Fibroblast of skin of right biceps (primary cell): ENCODE measurements around the gene TNFRSF13B.
"Not testable (repeated sequence)": the region's sequence is repeated elsewhere in the genome, so short reads cannot be mapped to it uniquely, and the experiment has no call there.

Experiments used
- DNase-seq: peaks from one replicate; pipeline ENCODE4 v3.0.0-alpha.2; 2013

Gene TNFRSF13B

GRCh38 chr17:16924696-16925440 lies 47.0 kb downstream of the TNFRSF13B start:
- DNase-seq: no peak

DNA sequence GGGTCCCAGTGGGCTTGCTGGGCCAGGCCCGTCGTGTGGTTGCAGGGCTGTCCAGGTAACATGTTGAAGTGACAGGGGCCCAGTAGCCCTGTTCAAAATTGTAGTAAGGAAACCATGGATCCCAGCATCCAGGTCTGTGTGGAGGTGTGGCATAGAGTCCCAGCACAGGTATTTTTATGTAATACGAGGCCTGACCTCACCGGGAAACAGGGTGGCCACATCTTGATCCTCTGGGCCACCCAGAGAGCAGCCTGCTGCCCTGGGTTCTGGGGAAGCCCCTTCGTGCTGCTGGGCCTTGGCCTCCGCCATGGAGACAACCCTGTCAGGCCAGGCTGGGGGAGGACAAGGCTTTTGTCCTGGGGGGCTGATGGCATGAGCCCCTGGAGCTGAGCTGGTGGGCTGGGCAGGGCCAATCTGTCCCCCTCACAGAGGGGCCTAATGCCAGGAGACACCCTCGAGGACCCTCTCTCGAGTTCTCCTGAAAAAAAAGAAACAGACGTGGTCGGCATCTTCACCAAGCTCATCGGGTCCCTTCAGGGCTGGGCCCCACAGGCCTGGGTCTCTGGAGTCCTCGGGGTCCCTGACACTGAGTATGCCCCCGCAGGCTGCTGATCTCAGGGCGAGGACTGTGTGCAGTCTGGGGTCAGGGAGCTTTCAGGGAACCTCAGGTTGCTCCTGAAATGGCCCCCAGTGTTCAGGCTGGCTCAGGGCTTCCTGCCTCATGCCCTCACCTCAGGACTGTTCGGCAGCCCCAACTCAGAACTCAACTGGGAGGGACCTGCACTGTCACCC lies 47.8 kb downstream of the TNFRSF13B start:
- DNase-seq: no peak

DNA sequence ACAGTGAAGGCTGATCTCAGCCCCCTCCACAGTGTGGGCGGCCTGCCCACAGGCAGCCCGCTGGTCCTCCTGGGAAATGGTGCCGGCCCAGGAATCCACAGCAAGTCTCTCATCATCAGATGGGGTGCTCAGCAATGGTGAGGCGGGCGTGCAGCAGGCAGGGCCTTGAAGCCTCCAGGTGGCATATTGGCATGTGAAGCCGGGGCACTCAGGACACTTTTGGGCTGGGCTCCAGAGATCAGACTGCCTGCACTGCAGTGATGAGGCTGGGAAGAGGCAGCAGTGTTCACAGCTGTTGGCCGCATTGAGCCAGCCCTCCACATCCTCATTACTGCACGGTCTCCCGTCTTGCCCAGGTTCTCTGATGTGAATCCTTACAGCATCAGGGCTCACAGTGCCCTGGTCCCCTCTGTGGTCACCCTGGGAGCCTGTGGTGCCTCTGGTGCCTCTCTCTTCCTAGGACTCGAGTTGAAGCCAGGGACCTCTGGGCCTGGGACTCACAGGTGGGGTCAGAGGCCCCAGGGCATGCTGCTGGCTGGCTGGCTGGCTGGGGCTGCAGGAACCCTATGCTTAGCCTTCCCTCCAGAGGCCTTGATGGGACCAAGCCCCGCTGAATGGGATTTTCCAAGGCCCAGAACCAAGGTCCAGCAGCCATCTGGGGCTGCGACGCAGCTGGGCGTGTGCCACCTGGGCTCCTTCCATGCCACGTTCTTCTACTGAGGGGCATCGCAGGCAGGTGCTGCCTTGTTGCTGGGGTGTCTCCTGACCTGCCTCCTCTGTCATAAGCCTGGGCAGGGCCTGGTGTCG lies 48.6 kb downstream of the TNFRSF13B start:
- DNase-seq: no peak

DNA sequence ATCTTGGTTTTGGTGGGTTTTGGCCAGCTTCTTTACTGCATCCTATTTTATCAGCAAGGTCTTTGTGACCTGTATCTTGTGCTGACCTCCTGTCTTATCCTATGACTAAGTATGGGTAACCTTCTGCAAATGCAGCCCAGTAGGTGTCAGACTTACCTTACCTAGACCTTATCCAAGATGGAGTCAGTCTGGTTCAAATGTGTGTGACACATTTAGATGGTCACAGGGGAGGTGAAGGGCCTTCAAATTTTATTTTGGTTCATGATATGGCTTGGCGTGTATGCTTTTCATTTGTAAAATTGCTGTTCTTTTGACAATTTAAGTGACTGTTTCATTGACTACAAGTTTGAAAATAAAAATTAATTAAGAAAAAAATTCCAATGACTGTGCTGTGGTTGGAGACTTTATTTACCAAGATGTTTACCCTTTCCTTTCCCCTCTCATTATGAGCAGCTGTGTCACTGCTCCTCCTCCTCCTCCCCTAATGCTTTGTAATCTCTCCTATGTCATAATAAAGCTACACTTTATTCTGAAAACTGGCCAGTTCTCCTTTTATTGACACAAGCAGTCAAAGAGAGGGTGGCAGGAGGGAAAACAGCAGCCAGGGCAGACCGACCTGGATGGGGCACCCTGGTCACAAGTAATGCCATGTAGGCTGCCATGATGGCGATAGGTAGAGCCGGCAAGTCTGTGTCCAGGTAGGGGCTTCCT lies 49.4 kb downstream of the TNFRSF13B start:
- DNase-seq: no peak

GRCh38 chr17:16921451-16921850 lies 50.5 kb downstream of the TNFRSF13B start:
- not testable (repeated sequence) for DNase-seq

DNA sequence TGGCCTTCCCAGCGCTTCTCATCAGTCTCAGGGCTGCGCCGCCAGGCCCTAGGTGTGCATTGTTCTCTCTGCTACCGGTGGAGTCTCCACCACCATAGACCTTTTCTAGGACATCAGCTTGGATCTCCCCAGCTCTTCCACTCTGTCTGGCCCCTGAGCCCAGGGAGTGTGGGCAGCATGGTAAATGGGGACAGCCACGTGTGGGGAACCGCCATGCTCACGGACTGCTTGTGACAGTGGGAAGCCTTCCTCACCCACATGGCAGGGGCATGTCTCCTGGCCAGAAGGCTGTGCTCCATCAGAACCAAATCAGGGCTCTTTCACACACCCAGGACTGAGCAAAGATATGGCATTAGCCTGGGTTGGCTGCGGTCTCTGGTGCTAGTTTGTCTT lies 51.3 kb downstream of the TNFRSF13B start:
- DNase-seq: no peak

DNA sequence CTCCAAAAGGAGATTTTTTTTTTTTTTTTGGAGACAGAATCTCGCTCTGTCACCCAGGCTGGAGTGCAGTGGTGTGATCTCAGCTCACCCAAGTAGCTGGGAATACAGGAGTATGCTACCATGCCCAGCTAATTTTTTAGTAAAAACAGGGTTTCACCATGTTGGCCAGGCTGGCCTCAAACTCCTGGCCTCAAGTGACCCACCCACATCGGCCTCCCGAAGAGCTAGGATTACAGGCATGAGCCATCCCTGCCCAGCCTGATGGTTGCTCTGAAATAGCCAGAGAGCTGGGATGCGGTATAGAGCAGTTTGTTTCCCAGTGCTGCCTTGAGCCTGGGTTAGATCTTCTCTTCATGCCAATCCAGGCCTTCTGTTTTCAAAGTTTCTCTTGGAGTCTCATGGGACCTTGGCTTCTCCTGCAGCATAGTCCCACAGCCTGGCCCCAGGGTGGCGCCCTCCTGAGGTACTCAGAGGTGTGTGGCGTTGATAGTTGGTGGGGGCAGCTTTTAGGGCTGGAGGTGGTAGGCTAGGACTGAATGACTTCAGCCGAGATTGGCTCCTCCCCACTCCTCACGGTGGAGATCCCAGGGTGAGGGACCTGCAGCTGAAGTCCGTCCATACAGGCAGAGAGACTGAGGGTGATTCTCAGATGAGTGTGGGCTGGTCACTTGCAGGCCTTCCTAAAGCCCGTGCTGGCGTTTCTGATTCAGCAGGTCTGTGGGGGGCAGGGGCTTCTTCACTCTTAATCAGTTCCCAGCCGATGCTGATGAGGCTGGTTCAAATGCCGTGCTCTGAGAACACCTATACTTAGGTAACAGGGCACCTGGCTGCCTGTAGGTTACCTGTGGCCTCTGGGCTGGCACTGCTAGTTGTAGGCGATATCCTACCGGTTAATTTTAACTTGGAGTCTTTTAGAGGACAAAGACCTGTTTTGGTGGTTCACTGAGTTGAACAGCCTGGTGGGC lies 52.0 kb downstream of the TNFRSF13B start:
- no peak for DNase-seq

DNA sequence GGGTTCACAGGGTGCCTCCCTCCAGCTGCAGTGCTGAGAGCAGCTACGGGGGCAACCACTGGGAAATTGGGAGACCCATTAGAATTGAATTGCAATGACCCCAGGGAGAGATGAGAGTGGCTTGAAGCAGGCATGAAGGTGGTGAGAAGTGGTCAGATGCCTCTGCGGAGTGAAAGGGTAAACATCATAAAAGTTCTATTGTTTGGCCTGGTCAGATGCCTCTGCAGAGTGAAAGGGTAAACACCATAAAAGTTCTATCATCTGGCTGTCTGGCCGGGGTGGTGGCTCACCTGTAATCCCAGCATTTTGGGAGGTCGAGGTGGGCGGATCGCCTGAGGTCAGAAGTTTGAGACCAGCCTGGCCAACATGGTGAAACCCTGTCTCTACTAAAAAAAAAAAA lies 53.5 kb downstream of the TNFRSF13B start:
- DNase-seq: no peak

DNA sequence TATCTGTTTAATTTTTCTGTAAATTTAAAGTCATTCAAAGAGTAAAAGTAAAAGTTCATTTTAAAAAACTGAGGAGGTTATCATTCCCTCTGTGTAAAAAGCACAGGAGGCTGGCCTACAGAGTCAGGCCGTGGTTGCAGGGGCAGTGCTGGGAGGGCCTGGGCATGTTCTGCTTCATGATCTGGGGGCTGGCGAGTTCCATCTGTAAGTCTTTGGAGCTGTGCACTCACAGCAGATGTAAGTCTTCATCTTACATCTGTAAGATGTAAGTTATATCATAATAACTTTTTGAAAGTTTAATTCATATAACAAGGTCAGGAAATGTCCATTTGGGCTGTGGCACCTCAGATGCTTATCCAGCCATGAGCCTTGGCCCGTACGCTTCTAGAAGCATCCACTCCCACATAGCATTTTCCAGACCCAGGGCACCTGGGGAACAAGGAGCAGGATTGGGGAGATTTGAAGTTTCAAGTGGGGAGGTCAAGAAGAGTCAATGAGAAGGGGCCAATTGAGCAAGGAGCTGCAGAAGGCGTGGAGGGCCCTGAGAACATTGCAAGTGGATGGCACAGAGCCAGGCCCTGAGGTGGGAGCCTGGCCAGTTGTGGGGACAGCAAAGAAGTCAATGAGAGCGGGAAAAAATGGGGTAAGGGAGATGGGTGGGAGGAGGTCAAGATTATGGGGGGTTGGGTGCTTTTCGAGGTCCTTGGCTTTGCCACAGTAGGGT lies 54.1 kb downstream of the TNFRSF13B start:
- DNase-seq: no peak

DNA sequence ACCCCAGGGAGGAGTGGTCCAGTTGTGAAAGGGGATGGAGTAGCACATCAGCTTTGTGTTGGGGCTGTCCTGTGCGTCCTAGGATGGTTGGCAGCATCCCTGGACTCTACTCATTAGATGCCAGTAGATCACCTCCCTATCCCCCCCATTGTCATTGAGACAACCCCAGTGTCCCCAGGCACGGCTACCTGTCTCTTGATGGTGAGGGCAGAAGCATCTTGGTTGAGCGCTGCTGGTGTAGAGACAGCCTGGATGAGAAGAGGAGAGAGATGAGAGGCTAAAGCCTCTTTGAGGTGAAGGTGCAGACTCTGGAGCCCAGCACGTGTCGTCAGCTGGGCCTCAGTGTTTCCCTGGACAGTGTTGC lies 55.4 kb downstream of the TNFRSF13B start:
- DNase-seq: no peak

DNA sequence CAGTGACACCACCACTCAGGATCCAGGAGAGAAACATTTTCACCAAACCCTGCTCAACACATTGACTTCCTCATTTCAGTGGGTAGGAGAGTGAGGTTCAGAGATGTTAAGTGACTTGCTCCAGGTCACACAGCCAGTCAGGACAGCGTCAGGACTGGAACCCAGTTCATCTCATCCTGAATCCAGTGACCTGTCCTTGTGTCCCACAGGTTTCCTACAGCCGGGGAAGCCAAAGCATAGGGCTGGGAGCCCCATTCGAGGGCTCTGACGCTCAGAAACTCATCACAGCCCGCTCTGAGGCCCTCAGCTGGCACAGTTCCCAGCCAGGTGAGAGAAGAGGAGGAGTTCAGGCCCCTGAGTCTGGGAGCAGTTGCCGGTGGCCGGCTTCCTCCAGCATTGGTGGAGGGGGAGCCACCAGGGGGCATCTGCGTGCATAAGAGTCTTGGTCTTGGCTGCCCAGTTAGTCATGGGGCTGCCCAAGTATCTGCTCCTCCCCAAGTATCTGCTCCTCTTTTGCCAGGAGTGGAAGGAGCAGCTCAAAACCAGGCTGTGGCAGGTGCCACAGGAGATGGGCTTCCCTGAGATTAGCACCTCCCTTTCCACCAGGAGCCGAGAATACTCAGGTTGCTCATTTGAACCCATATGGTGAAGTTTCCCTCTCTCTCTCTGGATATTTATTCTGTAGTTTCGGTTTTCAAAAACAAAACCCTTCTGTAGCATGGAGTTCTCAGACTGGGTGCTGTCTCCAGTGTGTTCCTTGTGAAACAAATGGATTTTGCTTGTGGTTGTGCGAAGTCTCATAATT lies 56.0 kb downstream of the TNFRSF13B start:
- DNase-seq: peak; percentile 54

DNA sequence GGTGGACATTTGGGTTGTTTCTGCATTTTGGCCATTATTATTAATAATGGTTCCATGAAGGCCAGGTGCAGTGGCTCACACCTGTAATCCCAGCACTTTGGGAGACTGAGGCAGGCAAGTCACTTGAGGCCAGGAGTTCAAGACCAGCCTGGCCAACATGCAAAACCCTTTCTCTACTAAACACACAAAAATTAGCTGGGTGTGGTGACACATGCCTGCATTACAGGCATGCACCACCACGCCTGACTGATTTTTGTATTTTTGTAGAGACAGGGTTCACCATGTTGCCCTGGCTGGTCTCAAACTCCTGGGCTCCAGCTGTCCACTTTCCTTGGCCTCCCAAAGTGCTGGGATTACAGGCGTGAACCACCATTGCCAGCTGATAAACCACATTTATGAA lies 58.5 kb downstream of the TNFRSF13B start:
- DNase-seq: no peak

DNA sequence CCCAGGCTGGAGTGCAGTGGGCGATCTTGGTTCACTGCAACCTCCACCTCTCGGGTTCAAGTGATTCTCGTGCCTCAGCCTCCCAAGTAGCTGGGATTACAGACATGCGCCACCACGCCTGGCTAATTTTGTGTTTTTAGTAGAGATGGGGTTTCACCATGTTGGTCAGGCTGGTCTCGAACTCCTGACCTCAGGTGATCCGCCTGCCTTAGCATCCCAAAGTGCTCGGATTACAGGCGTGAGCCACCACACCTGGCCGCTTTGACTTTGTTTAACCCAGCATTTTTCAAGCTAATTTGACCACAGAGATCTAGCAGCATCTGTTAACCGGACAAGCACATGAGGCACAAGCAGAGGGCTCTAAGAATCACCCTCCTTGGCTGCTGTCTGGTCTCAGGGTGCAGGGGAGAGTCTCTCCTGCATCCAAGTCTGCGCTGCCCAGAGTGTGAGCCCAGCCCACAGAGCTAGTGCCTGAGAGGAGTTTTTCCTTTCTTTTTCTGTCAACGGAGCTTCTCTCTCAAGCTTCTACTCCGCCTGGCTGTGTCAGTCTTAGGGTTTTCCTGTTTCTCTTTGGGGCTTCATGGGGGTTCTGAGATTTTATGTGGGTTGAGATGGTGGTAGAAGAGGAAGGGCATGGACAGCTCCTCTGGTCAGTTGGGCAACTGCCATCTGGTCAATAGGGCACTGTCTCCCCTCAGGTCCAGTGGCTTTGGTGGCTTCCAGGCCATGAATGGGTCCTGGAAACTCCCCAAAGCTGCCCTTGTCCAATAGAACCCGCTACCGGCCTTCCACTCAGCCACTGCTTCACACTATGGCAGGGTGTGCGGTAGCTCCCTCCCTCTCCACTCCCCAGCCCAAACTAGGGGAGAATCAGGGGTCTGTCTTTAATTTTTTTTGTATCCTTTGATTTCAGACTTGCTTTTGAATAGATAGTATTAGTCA lies 59.6 kb downstream of the TNFRSF13B start:
- DNase-seq: no peak

DNA sequence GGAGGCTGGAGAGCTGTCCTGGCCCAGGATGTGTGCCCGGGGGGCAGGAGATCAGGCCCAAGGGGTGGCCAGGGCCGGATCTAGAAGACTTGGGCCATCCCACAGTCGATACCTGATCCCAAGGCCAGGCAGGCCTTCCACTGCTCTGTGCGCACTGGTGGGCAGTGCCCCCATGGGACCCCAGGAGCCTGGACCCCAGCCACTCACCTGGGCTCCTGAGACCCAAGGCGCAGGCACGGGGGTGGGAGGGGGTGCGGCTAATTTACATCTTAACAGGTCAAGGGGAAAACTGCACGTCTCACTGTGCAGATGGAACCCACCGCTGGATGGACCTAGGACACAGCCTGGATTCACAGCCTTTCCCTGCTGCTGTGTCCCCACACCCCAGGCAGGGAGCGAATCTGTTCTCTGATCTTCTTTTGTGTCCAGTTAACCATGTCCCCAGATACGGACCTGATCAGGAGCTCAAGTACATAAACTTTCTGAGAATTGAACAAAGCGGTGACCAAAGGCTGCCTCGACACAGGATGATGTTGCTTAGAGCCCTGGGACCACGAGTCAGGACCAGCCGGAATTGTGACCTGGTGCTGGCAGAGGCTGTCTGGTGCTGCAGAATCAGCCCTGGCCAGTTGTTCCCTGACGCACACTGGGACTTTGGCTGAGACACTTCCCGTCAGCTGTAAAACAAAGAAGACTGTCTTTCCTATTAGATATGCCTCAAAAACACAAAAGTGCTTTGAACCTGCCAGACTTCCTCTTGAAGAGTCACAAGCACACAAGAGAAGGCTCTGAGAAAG lies 60.6 kb downstream of the TNFRSF13B start:
- DNase-seq: no peak

DNA sequence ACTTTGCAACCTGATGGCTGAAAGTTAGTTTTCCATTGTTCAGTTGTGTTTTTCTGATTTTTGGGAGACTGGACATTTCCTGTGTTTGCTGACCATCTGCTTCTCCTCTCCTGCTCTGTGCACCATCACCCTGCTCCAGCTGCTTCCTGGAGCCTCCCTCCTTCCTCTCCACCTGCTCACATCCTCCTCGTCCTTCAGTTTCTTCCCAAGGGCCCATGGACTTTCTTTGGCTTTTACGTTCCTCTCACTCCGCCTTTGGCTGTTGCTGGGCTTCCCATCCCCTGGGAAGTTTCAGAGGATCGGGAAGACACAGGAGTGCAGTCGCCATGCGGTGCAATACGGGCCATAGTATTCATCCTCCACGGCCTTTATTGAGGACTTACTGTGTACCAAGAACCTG lies 61.6 kb downstream of the TNFRSF13B start:
- DNase-seq: no peak

GRCh38 chr17:16909472-16910246 lies 62.3 kb downstream of the TNFRSF13B start:
- DNase-seq: peak; percentile 18

- DNase-seq: no peak
Observed at GRCh38 chr17:16908273-16908672, 63.6 kb downstream of the TNFRSF13B start.
